ENCODE data around the gene DNAI1. TPM values are rescaled to one million over a fixed set of nuclear protein-coding genes. Genes with fewer than 3 reads are reported as not detected.

Gene DNAI1
- total RNA-seq, 1 experiment from 2014 or later, result 1.1 TPM

GRCh38 chr9:34456151-34456550, 2.5 kb upstream of the DNAI1 start:
- Histone ChIP-seq H2AFZ (ENCODE audit: low read depth, low read length, poor library complexity, severe bottlenecking) (no peak overlapping the region), H3K4me3 (replicated peaks in 1 of 2; ENCODE audit: low read depth in 1 of 2, low read length in 2 of 2) (no peak overlapping the region), H3K27ac (ENCODE audit: low read depth, low read length) (no peak overlapping the region), H3K27me3 (ENCODE audit: insufficient read depth, low read length) (no peaks in the 10 kb centered on the region), H3K9me3 (ENCODE audit: control insufficient read depth in 1 of 2, insufficient read depth in 1 of 2, low read depth in 1 of 2, low read length in 2 of 2) (no peaks in the 10 kb centered on the region), H3K9ac (ENCODE audit: low read length) (no peak overlapping the region), H3K36me3 (ENCODE audit: control insufficient read depth in 1 of 2, insufficient read depth in 2 of 2, low read length in 2 of 2) (no peaks in the 10 kb centered on the region), H4K20me1 (ENCODE audit: insufficient read depth) (no peaks in the 10 kb centered on the region), H3K9me2 (ENCODE audit: insufficient read depth) (no peaks in the 10 kb centered on the region), H3K4me1 (ENCODE audit: control insufficient read depth in 1 of 2, insufficient read depth in 2 of 2, low read length in 2 of 2) (peaks cover 15 to 45% of the 10 kb centered on the region in 2 experiments), H3K4me2 (ENCODE audit: low read length) (no peak overlapping the region), H3K79me2 (ENCODE audit: insufficient read depth, low read length) (peaks cover 19% of the 10 kb centered on the region)
- ChIA-PET POLR2A (no interaction called here), RAD21 (ENCODE audit: low non-redundant PET in 1 of 2, low total read pairs in 2 of 2, uncharacterized antibody in 2 of 2, unreplicated experiment in 2 of 2) (no interaction called here), CTCF (no interaction called here)
- intact Hi-C loops (cut with micrococcal nuclease), result loop anchor here (5.0 to 10.0 kb wide), 2 partner anchors 46 to 411 kb away; partner anchors contain the start of gene UBAP2
- DNase-seq (ENCODE audit: low read depth, low spot score) (no peak), ATAC-seq (no peak)
- no TSS peak for BruUV-seq (replicated peaks)
- no peak for TF ChIP-seq POLR2AphosphoS5 (IDR thresholded peaks at IDR 0.05; ENCODE audit: low read depth, low read length)
- TF ChIP-seq, protein P1, sequence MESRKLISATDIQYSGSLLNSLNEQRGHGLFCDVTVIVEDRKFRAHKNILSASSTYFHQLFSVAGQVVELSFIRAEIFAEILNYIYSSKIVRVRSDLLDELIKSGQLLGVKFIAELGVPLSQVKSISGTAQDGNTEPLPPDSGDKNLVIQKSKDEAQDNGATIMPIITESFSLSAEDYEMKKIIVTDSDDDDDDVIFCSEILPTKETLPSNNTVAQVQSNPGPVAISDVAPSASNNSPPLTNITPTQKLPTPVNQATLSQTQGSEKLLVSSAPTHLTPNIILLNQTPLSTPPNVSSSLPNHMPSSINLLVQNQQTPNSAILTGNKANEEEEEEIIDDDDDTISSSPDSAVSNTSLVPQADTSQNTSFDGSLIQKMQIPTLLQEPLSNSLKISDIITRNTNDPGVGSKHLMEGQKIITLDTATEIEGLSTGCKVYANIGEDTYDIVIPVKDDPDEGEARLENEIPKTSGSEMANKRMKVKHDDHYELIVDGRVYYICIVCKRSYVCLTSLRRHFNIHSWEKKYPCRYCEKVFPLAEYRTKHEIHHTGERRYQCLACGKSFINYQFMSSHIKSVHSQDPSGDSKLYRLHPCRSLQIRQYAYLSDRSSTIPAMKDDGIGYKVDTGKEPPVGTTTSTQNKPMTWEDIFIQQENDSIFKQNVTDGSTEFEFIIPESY (IDR thresholded peaks at IDR 0.05; ENCODE audit: extremely low read depth, insufficient replicate concordance, low read length), result no peak
- TF ChIP-seq RAD21 (IDR thresholded peaks at IDR 0.05; ENCODE audit: low read depth), result no peak
- TF ChIP-seq ZFX (IDR thresholded peaks at IDR 0.05), result no peak
- TF ChIP-seq ELF1 (IDR thresholded peaks at IDR 0.05; ENCODE audit: borderline replicate concordance, low read depth), result no peak
- TF ChIP-seq YY1 (IDR thresholded peaks at IDR 0.05; ENCODE audit: extremely low read depth, insufficient replicate concordance, low read depth, low read length), result no peak
- TF ChIP-seq JUND (IDR thresholded peaks at IDR 0.05), result no peak
- TF ChIP-seq EZH2phosphoT487 (IDR thresholded peaks at IDR 0.05; ENCODE audit: borderline replicate concordance), result no peak

- POLR2A ChIA-PET, result no interaction called here
- TF ChIP-seq, protein P1 (IDR thresholded peaks at IDR 0.05; ENCODE audit: extremely low read depth, insufficient replicate concordance, low read length), result no peak
- RAD21 ChIA-PET (ENCODE audit: low non-redundant PET in 1 of 2, low total read pairs in 2 of 2, uncharacterized antibody in 2 of 2, unreplicated experiment in 2 of 2), result no interaction called here
- Histone ChIP-seq H2AFZ (ENCODE audit: low read depth, low read length, poor library complexity, severe bottlenecking) (no peak overlapping the region), H3K9me2 (ENCODE audit: insufficient read depth) (no peaks in the 10 kb centered on the region), H3K27me3 (ENCODE audit: insufficient read depth, low read length) (no peaks in the 10 kb centered on the region), H3K9ac (ENCODE audit: low read length) (no peak overlapping the region), H3K79me2 (ENCODE audit: insufficient read depth, low read length) (peaks cover 19% of the 10 kb centered on the region), H4K20me1 (ENCODE audit: insufficient read depth) (no peaks in the 10 kb centered on the region), H3K36me3 (ENCODE audit: control insufficient read depth in 1 of 2, insufficient read depth in 2 of 2, low read length in 2 of 2) (no peaks in the 10 kb centered on the region), H3K9me3 (ENCODE audit: control insufficient read depth in 1 of 2, insufficient read depth in 1 of 2, low read depth in 1 of 2, low read length in 2 of 2) (no peaks in the 10 kb centered on the region), H3K4me1 (ENCODE audit: control insufficient read depth in 1 of 2, insufficient read depth in 2 of 2, low read length in 2 of 2) (peaks cover 13 to 39% of the 10 kb centered on the region in 2 experiments), H3K4me2 (ENCODE audit: low read length) (peak overlapping the region; percentile 85), H3K4me3 (replicated peaks in 1 of 2; ENCODE audit: low read depth in 1 of 2, low read length in 2 of 2) (peak overlapping the region in 1 of 2 experiments; percentile 79; a peak in 1 of 4 replicates), H3K27ac (ENCODE audit: low read depth, low read length) (no peak overlapping the region)
- TSS peak; percentile 34 for BruUV-seq (replicated peaks)
- DNase-seq (ENCODE audit: low read depth, low spot score), result no peak
- CTCF ChIA-PET, result no interaction called here
- intact Hi-C loops (cut with micrococcal nuclease), result loop anchor here (5.0 to 10.0 kb wide), 2 partner anchors 46 to 412 kb away; partner anchors contain the start of gene UBAP2
- no peak for ATAC-seq
Observed at GRCh38 chr9:34456746-34457145, 1.9 kb upstream of the DNAI1 start.
